Suprapubic skin (tissue), 4 donors: ENCODE results near the gene NDFIP1.

Experiments used
- EP300 ChIP-seq: sonication (generic); formaldehyde crosslinking; IDR thresholded peaks from one replicate; pipeline ENCODE4 v1.6.1; 2017; ENCODE audit warnings: antibody characterized with exemption
- POLR2A ChIP-seq, 2 donors: fragments of 450-650 bp; IDR thresholded peaks; one replicate each; pipeline ENCODE4 v1.6.1; 2017; ENCODE audit warnings: antibody characterized with exemption in 2 of 2, mild to moderate bottlenecking in 2 of 2, moderate library complexity in 2 of 2
- POLR2AphosphoS5 ChIP-seq, 3 donors: sonication (generic); formaldehyde crosslinking; IDR thresholded peaks; one replicate each; pipeline ENCODE4 v1.6.1; 2017; ENCODE audit warnings: antibody characterized with exemption in 3 of 3
- TF ChIP-seq, protein P1 (sequence below), 2 donors: fragments of 200-600 bp in 1 of 2; fragments of 450-650 bp in 1 of 2; sonication (generic) in 1 of 2; IDR thresholded peaks; one replicate each; pipeline ENCODE4 v1.5.1; 2016 to 2019; ENCODE audit warnings: antibody characterized with exemption in 2 of 2, mild to moderate bottlenecking in 1 of 2, moderate library complexity in 1 of 2

DNA sequence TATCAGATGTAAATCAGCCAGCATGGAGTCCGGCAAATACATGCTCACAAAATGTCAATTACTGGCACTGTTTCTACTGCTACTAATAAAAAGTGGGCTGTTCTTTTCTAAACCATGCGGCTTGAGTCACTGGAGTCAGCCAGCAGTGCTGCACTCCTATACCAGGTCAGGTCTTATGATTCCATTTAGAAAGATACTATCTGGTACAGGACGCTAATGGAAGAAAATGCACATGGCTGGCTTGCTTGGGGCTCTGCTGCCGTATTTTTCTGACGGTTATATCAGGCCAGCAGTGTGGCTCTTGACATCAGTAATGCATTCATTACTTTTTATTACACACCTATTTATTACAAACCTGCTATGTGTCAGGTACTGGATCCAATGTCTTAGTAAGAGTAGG is 74.3 kb downstream of the NDFIP1 start:
- no peak for TF ChIP-seq POLR2A (IDR thresholded peaks at IDR 0.05)
- TF ChIP-seq, protein P1, sequence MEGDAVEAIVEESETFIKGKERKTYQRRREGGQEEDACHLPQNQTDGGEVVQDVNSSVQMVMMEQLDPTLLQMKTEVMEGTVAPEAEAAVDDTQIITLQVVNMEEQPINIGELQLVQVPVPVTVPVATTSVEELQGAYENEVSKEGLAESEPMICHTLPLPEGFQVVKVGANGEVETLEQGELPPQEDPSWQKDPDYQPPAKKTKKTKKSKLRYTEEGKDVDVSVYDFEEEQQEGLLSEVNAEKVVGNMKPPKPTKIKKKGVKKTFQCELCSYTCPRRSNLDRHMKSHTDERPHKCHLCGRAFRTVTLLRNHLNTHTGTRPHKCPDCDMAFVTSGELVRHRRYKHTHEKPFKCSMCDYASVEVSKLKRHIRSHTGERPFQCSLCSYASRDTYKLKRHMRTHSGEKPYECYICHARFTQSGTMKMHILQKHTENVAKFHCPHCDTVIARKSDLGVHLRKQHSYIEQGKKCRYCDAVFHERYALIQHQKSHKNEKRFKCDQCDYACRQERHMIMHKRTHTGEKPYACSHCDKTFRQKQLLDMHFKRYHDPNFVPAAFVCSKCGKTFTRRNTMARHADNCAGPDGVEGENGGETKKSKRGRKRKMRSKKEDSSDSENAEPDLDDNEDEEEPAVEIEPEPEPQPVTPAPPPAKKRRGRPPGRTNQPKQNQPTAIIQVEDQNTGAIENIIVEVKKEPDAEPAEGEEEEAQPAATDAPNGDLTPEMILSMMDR (IDR thresholded peaks at IDR 0.05) = no peak
- TF ChIP-seq EP300 = no peak
- TF ChIP-seq POLR2AphosphoS5 (IDR thresholded peaks at IDR 0.05) = no peak
